AG04450 (cell line): Measurements from ENCODE around the gene NACC1. TPM values are rescaled to one million over a fixed set of nuclear protein-coding genes. Genes with fewer than 3 reads are reported as not detected.

Source experiments
- CTCF ChIA-PET: fragments of 300-600, 350-600 bp; formaldehyde crosslinking; extraction: SDS; loops from one replicate; lab custom pipeline; 2022; ENCODE audit warnings: antibody characterized with exemption, inconsistent platforms; lab: Charles Lee
- POLR2A ChIA-PET: fragments of 350-600 bp; formaldehyde crosslinking; extraction: SDS; loops from one replicate; lab custom pipeline; 2021; ENCODE audit warnings: antibody characterized with exemption, inconsistent platforms; lab: Yijun Ruan, JAX
- DNase-seq: peaks from one replicate; pipeline ENCODE4 v3.0.0-alpha.2; 2011; ENCODE audit warnings: low read depth, low spot score
- H3K27ac ChIP-seq: one replicate; pipeline ENCODE4 v1.5.1; 2012; ENCODE audit warnings: low read depth, low read length, control low read depth
- H3K27me3 ChIP-seq: one replicate; pipeline ENCODE4 v1.6.0; 2012; ENCODE audit warnings: low read length; ENCODE audit not compliant: control insufficient read depth, insufficient read depth
- H3K4me3 ChIP-seq: 2 replicates; pipeline ENCODE4 v1.5.1; 2011; ENCODE audit warnings: mild to moderate bottlenecking, low read depth, low read length, control low read depth
- H3K9me3 ChIP-seq: 2 replicates; pipeline ENCODE4 v1.5.1; 2012; ENCODE audit warnings: low read length; ENCODE audit not compliant: control insufficient read depth, insufficient read depth
- CTCF ChIP-seq: IDR thresholded peaks from 2 replicates; pipeline ENCODE4 v1.5.1; 2011; ENCODE audit warnings: low read depth, low read length, control low read depth, inconsistent platforms
- polyA plus RNA-seq: library from polyadenylated mRNA; depleted of rRNA; stranded (reverse); fragments of >200 nt; gene quantifications from 2 replicates; pipeline ENCODE4 v1.2.3, GENCODE V29; 2011

Gene NACC1
- polyA plus RNA-seq, 1 experiment, result 43.4 TPM

GRCh38 chr19:13093407-13094105 is 24.5 kb upstream of the NACC1 start:
- ChIA-PET POLR2A (interaction anchor here (0.9 to 1.2 kb wide), 3 partner anchors 15 to 119 kb away, joined by 3 read pairs; no protein-coding TSS in a partner anchor), CTCF (interaction anchor here (0.6 to 7.6 kb wide), 33 partner anchors 8 to 1293 kb away, joined by 3 to 150 read pairs (median 4); partner anchors contain the start of gene DAND5)
- Histone ChIP-seq H3K4me3 (no peak overlapping the region), H3K9me3 (no peaks in the 10 kb centered on the region; the same call in 1 of the 2 replicates), H3K27ac (peak overlapping the region; percentile 21), H3K27me3 (no peaks in the 10 kb centered on the region)
- TF ChIP-seq CTCF, result peak; percentile 89
- peak; percentile 60 for DNase-seq

- ChIA-PET CTCF (interaction anchor here (0.6 to 7.6 kb wide), 32 partner anchors 8 to 536 kb away, joined by 3 to 150 read pairs (median 4); partner anchors contain the start of gene DAND5), POLR2A (interaction anchor here (0.9 to 1.2 kb wide), 3 partner anchors 16 to 119 kb away, joined by 3 read pairs; no protein-coding TSS in a partner anchor)
- H3K27me3 ChIP-seq, result no peaks in the 10 kb centered on the region
- no peaks in the 10 kb centered on the region; the same call in 1 of the 2 replicates for H3K9me3 ChIP-seq
- no peak for TF ChIP-seq CTCF
- no peak overlapping the region for H3K27ac ChIP-seq
- DNase-seq, result no peak
- no peak overlapping the region for H3K4me3 ChIP-seq
Measured at GRCh38 chr19:13094106-13094504, 24.0 kb upstream of the NACC1 start.

GRCh38 chr19:13094771-13095392 is 23.2 kb upstream of the NACC1 start:
- TF ChIP-seq CTCF, result no peak
- Histone ChIP-seq H3K27me3 (no peaks in the 10 kb centered on the region), H3K27ac (no peak overlapping the region), H3K9me3 (no peaks in the 10 kb centered on the region; the same call in 1 of the 2 replicates), H3K4me3 (no peak overlapping the region)
- CTCF ChIA-PET, result interaction anchor here (0.6 to 7.6 kb wide), 18 partner anchors 9 to 212 kb away, joined by 3 to 150 read pairs (median 6); no protein-coding TSS in a partner anchor
- POLR2A ChIA-PET, result interaction anchor here (0.9 to 1.2 kb wide), 2 partner anchors 117 to 120 kb away, joined by 3 read pairs; no protein-coding TSS in a partner anchor
- DNase-seq, result no peak

GRCh38 chr19:13095393-13095784 is 22.7 kb upstream of the NACC1 start:
- no peak for DNase-seq
- Histone ChIP-seq H3K27ac (no peak overlapping the region), H3K27me3 (no peaks in the 10 kb centered on the region), H3K9me3 (no peaks in the 10 kb centered on the region; the same call in 1 of the 2 replicates), H3K4me3 (no peak overlapping the region)
- ChIA-PET POLR2A (no interaction called here), CTCF (interaction anchor here (0.6 to 7.6 kb wide), 8 partner anchors 9 to 213 kb away, joined by 3 to 150 read pairs (median 6); no protein-coding TSS in a partner anchor)
- no peak for TF ChIP-seq CTCF
